HG03280 (cell line): ENCODE data around the gene PCSK5.

Source experiments
- ATAC-seq: cut with Tn5 transposase; IDR thresholded peaks from one replicate; pipeline ENCODE4 v1.9.1; 2021; ENCODE audit warnings: mild to moderate bottlenecking, moderate library complexity; ENCODE audit not compliant: unreplicated experiment

Gene PCSK5

DNA sequence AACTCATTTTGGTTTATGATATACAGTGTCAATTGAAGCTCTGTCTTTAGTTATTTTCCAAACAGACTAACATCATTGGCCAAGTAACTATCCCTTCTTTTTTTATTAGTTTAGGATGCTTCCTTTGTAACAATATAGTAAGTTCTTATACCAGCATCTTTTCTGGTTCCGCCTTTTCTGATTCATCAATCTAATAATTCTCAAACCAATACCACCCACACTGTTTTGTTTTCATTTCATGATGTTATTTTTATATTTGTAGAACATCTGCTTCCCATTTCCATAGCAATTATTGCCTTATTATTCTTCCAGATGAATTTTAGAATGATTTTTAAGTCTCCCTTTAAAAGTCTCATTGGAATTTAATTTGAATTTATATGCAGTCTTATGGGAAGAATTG lies 285.7 kb downstream of the PCSK5 start:
- no peak for ATAC-seq

DNA sequence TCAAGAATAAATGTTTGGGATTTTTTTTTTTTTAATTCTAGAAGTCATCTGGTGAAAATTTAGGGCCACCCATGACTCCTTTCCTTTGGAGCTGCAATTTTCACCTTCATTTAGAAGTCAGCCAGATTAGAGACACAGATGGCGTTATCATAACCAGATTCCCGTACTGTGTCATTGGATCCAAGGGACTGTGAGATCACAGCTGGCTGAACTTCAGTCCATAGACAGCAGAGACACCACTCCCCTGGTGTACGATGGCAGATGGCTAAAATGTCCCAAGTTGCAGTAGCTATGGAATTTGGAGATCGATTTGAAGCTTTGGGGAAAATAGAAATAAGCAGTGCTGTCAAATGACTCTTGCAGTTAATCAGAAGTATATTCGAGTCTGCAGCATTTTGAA lies 287.5 kb downstream of the PCSK5 start:
- ATAC-seq: no peak

DNA sequence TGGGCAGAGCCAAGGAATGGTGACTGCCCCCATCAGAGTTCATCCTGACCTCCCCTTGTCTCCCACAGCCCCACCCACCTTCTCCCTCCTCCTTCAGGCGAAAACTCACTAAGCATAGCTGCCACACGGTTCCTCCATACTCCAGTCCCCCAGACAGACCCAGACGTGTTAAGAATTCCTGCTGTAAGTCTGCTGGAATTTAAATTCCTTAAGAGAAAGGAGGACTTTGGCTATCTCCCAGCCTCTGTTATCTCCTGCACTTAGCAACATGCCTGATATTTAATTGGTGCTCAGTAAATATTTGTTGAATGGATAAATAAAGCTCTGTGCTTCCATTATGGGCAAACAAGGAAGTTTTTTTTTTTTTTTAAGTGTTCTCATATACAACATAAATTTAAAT lies 290.1 kb downstream of the PCSK5 start:
- no peak for ATAC-seq

DNA sequence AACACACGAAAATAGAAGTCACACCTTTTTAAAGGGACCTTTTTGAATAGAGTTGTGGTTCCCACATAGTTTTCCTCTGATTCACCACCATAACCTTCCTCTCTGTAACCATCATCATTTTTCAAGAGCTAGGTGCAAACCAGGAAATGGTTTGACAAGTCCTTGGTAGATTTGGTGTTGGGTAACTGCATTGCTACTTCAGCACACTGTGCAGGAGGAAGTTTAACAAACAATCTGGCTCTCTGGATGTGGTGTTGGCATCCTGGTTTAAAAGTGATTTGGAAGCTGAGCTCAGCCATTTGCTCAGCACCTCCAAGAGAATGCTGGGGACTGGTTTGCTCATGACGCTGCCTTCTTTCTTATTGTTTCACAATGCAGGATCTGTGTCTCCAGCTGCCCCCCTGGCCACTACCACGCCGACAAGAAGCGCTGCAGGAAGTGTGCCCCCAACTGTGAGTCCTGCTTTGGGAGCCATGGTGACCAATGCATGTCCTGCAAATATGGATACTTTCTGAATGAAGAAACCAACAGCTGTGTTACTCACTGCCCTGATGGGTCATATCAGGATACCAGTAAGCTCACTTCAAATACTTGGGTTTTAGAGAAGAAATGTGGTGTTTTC lies 290.7 kb downstream of the PCSK5 start:
- ATAC-seq: no peak

- no peak for ATAC-seq
Measured at GRCh38 chr9:76181781-76182180, 291.3 kb downstream of the PCSK5 start.

DNA sequence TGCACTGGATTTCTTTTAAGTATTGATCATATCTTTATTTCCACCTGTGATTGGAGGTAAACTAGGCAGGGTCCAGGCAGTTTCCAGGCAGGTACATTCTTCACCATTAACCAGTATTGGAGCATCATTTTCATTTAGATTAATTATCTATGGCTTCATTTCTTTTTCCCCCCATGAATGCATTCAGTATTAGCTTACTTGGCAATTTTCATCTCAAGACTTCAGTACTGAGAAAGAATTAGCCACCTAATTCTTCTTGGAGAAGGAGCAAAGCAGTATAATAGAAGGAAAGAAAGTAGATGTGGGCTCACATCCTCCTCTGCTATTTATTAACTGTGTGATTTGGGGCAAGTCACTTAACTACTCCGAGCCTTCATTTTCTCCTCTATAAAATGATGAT lies 295.0 kb downstream of the PCSK5 start:
- no peak for ATAC-seq

- no peak for ATAC-seq
Measured at GRCh38 chr9:76188286-76188685, 297.8 kb downstream of the PCSK5 start.

- no peak for ATAC-seq
Measured at GRCh38 chr9:76188905-76189304, 298.4 kb downstream of the PCSK5 start.

- ATAC-seq: no peak
Measured at GRCh38 chr9:76191493-76191892, 301.0 kb downstream of the PCSK5 start.

- no peak for ATAC-seq
Measured at GRCh38 chr9:76192013-76192412, 301.5 kb downstream of the PCSK5 start.

GRCh38 chr9:76194896-76195295 lies 304.4 kb downstream of the PCSK5 start:
- ATAC-seq: no peak

GRCh38 chr9:76198336-76198735 lies 307.9 kb downstream of the PCSK5 start:
- ATAC-seq: no peak

DNA sequence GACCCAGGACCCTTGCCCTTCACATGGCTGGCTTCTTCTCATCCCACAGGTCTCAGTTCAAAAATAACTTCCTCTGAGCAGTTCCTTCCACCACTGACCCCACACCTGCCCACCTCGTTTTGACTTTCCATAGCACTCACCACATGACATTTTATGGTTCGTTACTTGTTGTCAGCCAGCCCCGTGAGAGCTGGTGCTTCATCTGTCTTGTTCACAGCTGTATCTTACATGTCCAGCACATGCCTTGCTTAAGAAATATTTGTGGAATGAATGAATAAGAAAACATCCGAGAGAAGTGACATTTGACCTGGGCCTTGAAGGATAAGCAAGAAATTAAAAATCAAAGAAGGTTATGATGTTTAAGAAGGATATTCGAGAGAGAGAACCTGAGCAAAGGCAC lies 309.8 kb downstream of the PCSK5 start:
- ATAC-seq: no peak

GRCh38 chr9:76200745-76201144 lies 310.3 kb downstream of the PCSK5 start:
- no peak for ATAC-seq

DNA sequence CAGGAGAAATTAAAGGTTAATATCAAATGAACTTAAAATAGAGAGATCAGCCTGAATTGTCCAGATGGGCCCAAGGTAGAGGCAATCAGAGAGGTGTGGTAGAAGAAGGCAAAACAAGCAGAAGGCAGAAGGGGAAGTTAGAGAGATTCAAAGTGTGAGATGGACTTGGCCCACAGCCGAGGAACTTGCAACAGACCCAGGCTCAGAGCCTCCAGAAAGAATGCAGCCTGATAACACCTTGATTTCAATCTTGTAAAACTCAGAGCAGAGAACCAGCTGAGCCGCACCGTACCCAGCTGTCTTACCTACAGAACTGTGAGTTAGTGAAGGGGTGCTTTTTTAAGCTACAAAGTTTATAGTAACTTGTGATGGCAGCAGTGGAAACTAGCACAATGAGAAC lies 312.9 kb downstream of the PCSK5 start:
- ATAC-seq: no peak

DNA sequence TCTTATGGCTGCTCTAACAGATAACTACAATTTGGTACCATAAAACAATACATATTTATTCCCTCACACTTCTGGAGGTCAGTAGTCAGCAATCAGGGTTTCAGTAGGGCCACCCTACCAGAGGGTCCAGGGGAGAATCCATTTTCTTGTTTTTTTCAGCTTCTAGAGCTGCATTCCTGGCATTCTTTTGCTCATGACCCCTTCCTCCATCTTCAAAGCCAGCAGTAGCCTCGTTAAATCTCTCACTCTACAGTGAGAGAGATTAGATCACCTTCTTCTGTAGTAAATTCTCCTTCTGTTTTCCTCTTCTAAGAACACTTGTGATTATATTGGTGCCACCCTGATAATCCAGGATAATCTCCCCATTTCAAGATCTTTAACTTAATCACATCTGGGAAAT lies 316.3 kb downstream of the PCSK5 start:
- ATAC-seq: no peak

DNA sequence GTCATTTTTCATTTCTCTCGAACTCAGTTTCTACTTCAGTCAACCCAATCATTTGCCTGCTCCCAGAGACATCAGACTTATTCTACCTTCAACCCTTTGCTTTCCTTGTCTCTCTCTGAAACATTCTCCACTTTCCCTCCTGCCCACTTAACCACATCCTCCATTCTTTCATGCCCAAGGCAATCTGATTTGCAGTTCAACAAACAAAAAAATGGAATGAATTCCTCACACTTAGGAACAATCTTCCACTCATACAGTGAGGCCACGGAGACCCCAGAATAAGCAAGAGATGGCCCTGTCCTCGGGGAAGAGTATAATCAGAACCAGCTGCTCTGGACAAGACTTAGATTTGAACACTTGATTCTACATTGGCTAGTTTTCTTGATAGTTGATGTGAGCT lies 323.3 kb downstream of the PCSK5 start:
- no peak for ATAC-seq

- no peak for ATAC-seq
Measured at GRCh38 chr9:76215066-76215465, 324.6 kb downstream of the PCSK5 start.

GRCh38 chr9:76216161-76216649 lies 325.7 kb downstream of the PCSK5 start:
- no peak for ATAC-seq

- no peak for ATAC-seq
Measured at GRCh38 chr9:76218117-76218885, 327.8 kb downstream of the PCSK5 start.

DNA sequence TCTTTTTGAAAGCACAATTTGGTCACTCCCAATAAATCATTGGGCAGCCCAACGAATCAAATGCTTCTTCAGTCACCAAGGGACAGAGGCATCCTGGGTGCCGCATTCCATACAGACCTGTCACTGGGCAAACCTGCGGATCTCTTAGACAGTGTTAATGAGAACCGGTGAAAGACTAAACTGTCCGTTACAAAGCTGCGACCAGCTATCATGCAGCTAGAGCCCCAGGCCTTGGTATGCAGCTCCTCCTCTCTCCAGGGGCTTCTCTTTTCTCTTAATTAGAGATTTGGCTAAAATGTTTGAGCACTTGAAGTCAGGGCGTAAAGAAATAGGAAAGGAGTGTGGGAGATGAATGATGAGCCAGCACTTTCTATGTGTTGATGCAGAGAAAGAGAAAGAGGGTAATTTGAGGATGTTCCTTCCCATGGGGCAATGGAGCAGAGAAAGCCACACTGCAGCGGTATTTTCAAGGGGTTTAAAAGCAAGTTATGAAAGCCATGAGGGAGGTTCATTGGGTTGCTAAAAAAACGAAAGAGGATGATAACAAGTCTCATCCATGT lies 328.5 kb downstream of the PCSK5 start:
- no peak for ATAC-seq

GRCh38 chr9:76219560-76220151 lies 329.2 kb downstream of the PCSK5 start:
- no peak for ATAC-seq
